H1 (cell line): ENCODE results near the gene DRC3. TPM values are rescaled to one million over a fixed set of nuclear protein-coding genes. Genes with fewer than 3 reads are reported as not detected.

Experiments
- CTCF ChIA-PET: fragments of 300-600 bp; sonication (Branson Sonifier 250); formaldehyde crosslinking; loops from one replicate; lab custom pipeline; 2021; ENCODE audit not compliant: partially characterized antibody; lab: Charles Lee
- POLR2A ChIA-PET: fragments of 300-600 bp; sonication (Branson Sonifier 250); formaldehyde crosslinking; loops from one replicate; lab custom pipeline; 2021; ENCODE audit warnings: inconsistent platforms; ENCODE audit not compliant: partially characterized antibody; lab: Charles Lee
- DNase-seq, 2 experiments: peaks; one replicate each; pipeline versions ENCODE4 v3.0.0 to v3.0.0-alpha.2; 2010 to 2022; ENCODE audit warnings: low spot score in 2 of 2, low read depth in 1 of 2, mixed read lengths in 1 of 2
- FAIRE-seq: peaks from 2 replicates; lab custom pipeline; 2011; peaks lifted over from hg19 to GRCh38; lab: Jason Lieb, UNC
- H2AFZ ChIP-seq: 2 replicates; pipeline ENCODE4 v1.8.1; 2012; ENCODE audit warnings: low read length, inconsistent platforms
- H2AK5ac ChIP-seq: 2 replicates; pipeline ENCODE4 v1.6.1; 2013; ENCODE audit warnings: low read depth, low read length
- H2BK120ac ChIP-seq: replicated peaks from 2 replicates; pipeline ENCODE3; 2013; ENCODE audit warnings: low read depth, low read length, inconsistent platforms
- H2BK12ac ChIP-seq: 2 replicates; pipeline ENCODE4 v1.6.1; 2013; ENCODE audit warnings: low read depth, low read length
- H2BK15ac ChIP-seq: 2 replicates; pipeline ENCODE4 v1.6.1; 2013; ENCODE audit warnings: low read length
- H2BK20ac ChIP-seq: 2 replicates; pipeline ENCODE4 v1.6.1; 2013; ENCODE audit warnings: low read length
- H2BK5ac ChIP-seq: 2 replicates; pipeline ENCODE4 v1.6.1; 2013; ENCODE audit warnings: low read depth, low read length
- H3K14ac ChIP-seq: 2 replicates; pipeline ENCODE4 v1.6.1; 2013; ENCODE audit warnings: inconsistent platforms; ENCODE audit not compliant: insufficient read length
- H3K18ac ChIP-seq: 2 replicates; pipeline ENCODE4 v1.6.1; 2013; ENCODE audit warnings: low read length; ENCODE audit errors: extremely low read depth
- H3K23ac ChIP-seq: 2 replicates; pipeline ENCODE4 v1.6.1; 2013; ENCODE audit warnings: inconsistent platforms; ENCODE audit not compliant: insufficient read length
- H3K23me2 ChIP-seq: 2 replicates; pipeline ENCODE4 v1.6.1; 2013; ENCODE audit warnings: low read depth, low read length
- H3K27ac ChIP-seq: 2 replicates; pipeline ENCODE4 v1.6.1; 2011; ENCODE audit warnings: low read depth, low read length, inconsistent platforms
- H3K27me3 ChIP-seq, 4 experiments: replicated peaks in 1 of 4; 1 replicate in 1 of 4; 2 replicates in 3 of 4; pipeline versions ENCODE4 v1.6.1 to v1.8.1; 2011 to 2013; ENCODE audit warnings: low read length in 3 of 4, mild to moderate bottlenecking in 3 of 4, inconsistent platforms in 2 of 4, mixed read lengths in 2 of 4, moderate library complexity in 1 of 4; ENCODE audit not compliant: control insufficient read depth in 3 of 4, insufficient read depth in 3 of 4; ENCODE audit errors: extremely low read depth in 1 of 4
- H3K36me3 ChIP-seq, 4 experiments: 2 replicates each; pipeline versions ENCODE4 v1.6.1 to v1.8.1; 2011 to 2013; ENCODE audit warnings: mild to moderate bottlenecking in 4 of 4, low read length in 3 of 4, moderate library complexity in 2 of 4, control low read depth in 1 of 4, inconsistent platforms in 1 of 4; ENCODE audit not compliant: insufficient read depth in 4 of 4, control insufficient read depth in 2 of 4
- H3K4ac ChIP-seq: replicated peaks from 2 replicates; pipeline ENCODE3; 2013; ENCODE audit warnings: low read length, low read depth, mixed read lengths, inconsistent platforms; ENCODE audit not compliant: insufficient read length
- H3K4me1 ChIP-seq, 4 experiments: replicated peaks in 1 of 4; 1 replicate in 1 of 4; 2 replicates in 3 of 4; pipeline versions ENCODE4 v1.6.1 to v1.8.1; 2011 to 2013; ENCODE audit warnings: low read length in 3 of 4, inconsistent platforms in 2 of 4, mixed read lengths in 1 of 4; ENCODE audit not compliant: insufficient read depth in 4 of 4, control insufficient read depth in 3 of 4
- H3K4me2 ChIP-seq, 2 experiments: 2 replicates each; pipeline versions ENCODE4 v1.6.1 to v1.8.1; 2011 to 2013; ENCODE audit warnings: low read depth in 2 of 2, low read length in 2 of 2, control low read depth in 1 of 2, inconsistent platforms in 1 of 2, mild to moderate bottlenecking in 1 of 2; ENCODE audit not compliant: insufficient read depth in 1 of 2
- H3K4me3 ChIP-seq, 4 experiments: fragments of 200-600, 300-600 bp in 1 of 4; sonication (generic), shearing (Covaris generic), sonication (Bioruptor Twin) in 1 of 4; 2 replicates each; pipeline versions ENCODE4 v1.5.1 to v1.8.1; 2011 to 2016; ENCODE audit warnings: low read length in 4 of 4, low read depth in 3 of 4, control low read depth in 2 of 4, inconsistent platforms in 2 of 4, mild to moderate bottlenecking in 2 of 4, mixed read lengths in 1 of 4, moderate library complexity in 1 of 4; ENCODE audit not compliant: insufficient read depth in 2 of 4; ENCODE audit errors: extremely low read depth in 1 of 4
- H3K56ac ChIP-seq: replicated peaks from 2 replicates; pipeline ENCODE3; 2013; ENCODE audit warnings: low read depth, mild to moderate bottlenecking, mixed read lengths, low read length, inconsistent platforms; ENCODE audit not compliant: insufficient read length
- H3K79me1 ChIP-seq: 2 replicates; pipeline ENCODE4 v1.6.1; 2013; ENCODE audit warnings: low read depth, low read length, control low read depth
- H3K79me2 ChIP-seq, 2 experiments: 2 replicates each; pipeline versions ENCODE4 v1.6.1 to v1.8.1; 2012 to 2013; ENCODE audit warnings: low read length in 2 of 2, mild to moderate bottlenecking in 2 of 2, inconsistent platforms in 1 of 2; ENCODE audit not compliant: insufficient read depth in 2 of 2, control insufficient read depth in 1 of 2
- H3K9ac ChIP-seq, 4 experiments: replicated peaks in 1 of 4; 1 replicate in 1 of 4; 2 replicates in 3 of 4; pipeline versions ENCODE4 v1.6.1 to v1.8.1; 2011 to 2013; ENCODE audit warnings: low read depth in 3 of 4, low read length in 3 of 4, control low read depth in 2 of 4, mild to moderate bottlenecking in 2 of 4, moderate library complexity in 2 of 4, inconsistent platforms in 1 of 4; ENCODE audit errors: extremely low read depth in 1 of 4
- H3K9me3 ChIP-seq, 2 experiments: 2 replicates each; pipeline versions ENCODE4 v1.6.1 to v1.8.1; 2012 to 2013; ENCODE audit warnings: mild to moderate bottlenecking in 2 of 2, moderate library complexity in 2 of 2, control low read depth in 1 of 2, inconsistent platforms in 1 of 2, low read depth in 1 of 2, low read length in 1 of 2, mixed read lengths in 1 of 2; ENCODE audit not compliant: insufficient read depth in 2 of 2
- H4K20me1 ChIP-seq, 2 experiments: replicated peaks in 1 of 2; 2 replicates each; pipeline versions ENCODE3 to v1.8.1; 2011 to 2013; ENCODE audit warnings: inconsistent platforms in 2 of 2, low read length in 2 of 2, mild to moderate bottlenecking in 1 of 2; ENCODE audit not compliant: insufficient read depth in 2 of 2, control insufficient read depth in 1 of 2
- H4K5ac ChIP-seq: 2 replicates; pipeline ENCODE4 v1.6.1; 2013; ENCODE audit warnings: low read length, low read depth, mixed read lengths, inconsistent platforms; ENCODE audit not compliant: insufficient read length
- H4K8ac ChIP-seq: 2 replicates; pipeline ENCODE4 v1.8.0; 2013; ENCODE audit warnings: mild to moderate bottlenecking, moderate library complexity, low read length, inconsistent platforms; ENCODE audit not compliant: insufficient read depth; ENCODE audit errors: extremely low read depth
- H4K91ac ChIP-seq: replicated peaks from 2 replicates; pipeline ENCODE3; 2013; ENCODE audit warnings: low read length, mixed read lengths, inconsistent platforms; ENCODE audit not compliant: insufficient read length
- BACH1 ChIP-seq: IDR thresholded peaks from 2 replicates; pipeline ENCODE4 v1.6.1; 2012; ENCODE audit warnings: low read length, improper control_type of control experiment
- EGR1 ChIP-seq: IDR thresholded peaks from 2 replicates; pipeline ENCODE4 v1.6.1; 2011; ENCODE audit warnings: low read depth, low read length, borderline replicate concordance
- GTF2F1 ChIP-seq: IDR thresholded peaks from 2 replicates; pipeline ENCODE4 v1.6.1; 2012; ENCODE audit warnings: low read depth, low read length, improper control_type of control experiment, borderline replicate concordance
- KDM4A ChIP-seq: IDR thresholded peaks from one replicate; pipeline ENCODE4 v1.7.1; 2012; ENCODE audit warnings: low read depth, mild to moderate bottlenecking, moderate library complexity, low read length, inconsistent platforms; ENCODE audit not compliant: severe bottlenecking
- MAFK ChIP-seq: IDR thresholded peaks from 2 replicates; pipeline ENCODE4 v1.6.1; 2012; ENCODE audit warnings: low read depth, mild to moderate bottlenecking, improper control_type of control experiment, low read length
- NANOG ChIP-seq: IDR thresholded peaks from 2 replicates; pipeline ENCODE4 v1.6.1; 2011; ENCODE audit warnings: low read length, low read depth, mild to moderate bottlenecking, inconsistent platforms; ENCODE audit not compliant: insufficient read depth, poor library complexity, severe bottlenecking
- POU5F1 ChIP-seq: IDR thresholded peaks from 2 replicates; pipeline ENCODE4 v1.6.1; 2011; ENCODE audit warnings: low read depth, mild to moderate bottlenecking, low read length, moderate library complexity
- RFX5 ChIP-seq: IDR thresholded peaks from 2 replicates; pipeline ENCODE4 v1.6.1; 2011; ENCODE audit warnings: low read depth, low read length, improper control_type of control experiment, borderline replicate concordance
- SIN3A ChIP-seq, 2 experiments: IDR thresholded peaks in 1 of 2; conservative IDR thresholded peaks in 1 of 2; 2 replicates each; pipeline ENCODE4 v1.6.1; 2011 to 2012; ENCODE audit warnings: low read length in 2 of 2, improper control_type of control experiment in 1 of 2, low read depth in 1 of 2, mild to moderate bottlenecking in 1 of 2
- SIX5 ChIP-seq: IDR thresholded peaks from 2 replicates; pipeline ENCODE4 v1.6.1; 2011; ENCODE audit warnings: mild to moderate bottlenecking, low read depth, low read length
- SP1 ChIP-seq: IDR thresholded peaks from 2 replicates; pipeline ENCODE4 v1.6.1; 2011; ENCODE audit warnings: low read depth, low read length
- SP2 ChIP-seq: IDR thresholded peaks from 2 replicates; pipeline ENCODE4 v1.6.1; 2012; ENCODE audit warnings: mild to moderate bottlenecking, low read length, inconsistent platforms
- YY1 ChIP-seq: IDR thresholded peaks from 2 replicates; pipeline ENCODE4 v1.6.1; 2011; ENCODE audit warnings: low read depth, mild to moderate bottlenecking, low read length
- WGBS, 2 experiments: shearing (Covaris generic) in 1 of 2; methylation state at CpG; one replicate each; pipeline versions ENCODE4 v1.1.6 to v1.1.7; 2013 to 2015; ENCODE audit warnings: low lambda C conversion rate in 2 of 2, mixed read lengths in 2 of 2, inconsistent platforms in 1 of 2, low coverage in 1 of 2, missing lambda C conversion rate in 1 of 2; ENCODE audit not compliant: insufficient replicate concordance in 2 of 2, insufficient coverage in 1 of 2, insufficient read length in 1 of 2; ENCODE audit errors: extremely low coverage in 1 of 2, missing lambda C conversion rate in 1 of 2; 5-methylcytosine and 5-hydroxymethylcytosine counted together
- polyA plus RNA-seq, 7 experiments: library from polyadenylated mRNA; depleted of rRNA in 3 of 7; stranded (reverse) in 5 of 7; unstranded in 2 of 7; fragments of >200 nt in 5 of 7; fragments of 200-250 nt in 2 of 7; gene quantifications; 1 replicate in 5 of 7; 2 replicates in 1 of 7; 4 replicates in 1 of 7; pipeline versions ENCODE4 v1.2.1 to v1.2.3, GENCODE V29; 2011 to 2013; ENCODE audit warnings: missing spikeins in 2 of 7, mixed read lengths in 2 of 7
- total RNA-seq: library from RNA; stranded (reverse); fragmentation: NEBNext Ultra II Directional; extraction: Animal tissue kit (Norgen Biotek cat#: 25700); gene quantifications from 2 replicates; pipeline ENCODE4 v1.2.1, GENCODE V29; 2021

The DRC3 gene
- total and polyA plus RNA-seq, 2 of the 8 experiments (the other 6 are each of a cell fraction or from before 2014, with no cell fraction given): 0.59 TPM; not detected in 1

DNA sequence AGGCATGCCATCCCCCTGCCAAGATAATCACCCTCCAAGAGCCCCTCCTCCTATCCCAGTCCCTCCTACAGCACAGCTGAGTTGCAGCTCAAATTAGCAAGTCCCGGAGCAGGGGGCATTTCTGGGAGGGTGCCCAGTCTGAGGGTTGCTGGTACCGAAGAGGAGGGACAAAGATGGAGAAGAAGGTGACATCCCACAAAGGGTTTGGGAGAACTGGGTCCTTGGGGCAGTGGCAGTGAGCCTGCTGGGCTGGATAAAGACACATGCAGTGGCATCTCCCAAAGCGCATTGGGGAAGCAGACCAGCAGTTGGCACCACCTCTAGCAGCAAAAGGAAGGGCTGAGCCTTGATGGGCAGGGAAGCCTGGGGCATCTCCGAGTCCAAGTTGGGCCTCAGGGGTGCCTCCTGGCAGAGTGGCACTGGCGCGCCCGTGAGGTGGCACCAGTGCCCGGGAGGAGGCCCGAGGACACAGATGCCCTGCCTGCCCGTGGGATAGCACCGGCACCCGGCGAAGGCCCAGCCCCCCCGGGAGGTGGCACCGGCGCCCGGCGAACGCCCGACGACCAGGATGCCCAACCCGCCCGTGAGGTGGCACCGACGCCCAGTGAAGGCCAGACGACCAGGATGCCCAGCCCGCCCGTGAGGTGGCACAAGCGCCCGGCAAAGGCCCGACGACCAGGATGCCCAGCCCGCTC is 1.1 kb upstream of the DRC3 start:
- FAIRE-seq: no peak
- H3K36me3 ChIP-seq: no peaks in the 10 kb centered on the region
- POLR2A ChIA-PET: interaction anchor here (0.8 kb wide), 1 partner anchor 134 kb away, joined by 3 read pairs; no protein-coding TSS in a partner anchor
- TF ChIP-seq GTF2F1: no peak
- no peak for TF ChIP-seq NANOG
- no peak for TF ChIP-seq RFX5
- no peak for TF ChIP-seq SIX5
- TF ChIP-seq YY1: no peak
- TF ChIP-seq SP1: no peak
- no peak for TF ChIP-seq EGR1
- TF ChIP-seq MAFK: no peak
- no peak for TF ChIP-seq KDM4A
- no peak for TF ChIP-seq POU5F1
- no peak for TF ChIP-seq SIN3A (conservative IDR thresholded peaks at IDR 0.05 in 1 of 2, IDR thresholded peaks at IDR 0.05 in 1 of 2; ENCODE audit: low read depth in 1 of 2, low read length in 2 of 2)
- TF ChIP-seq BACH1: no peak
- TF ChIP-seq SP2: no peak

More for the DNA sequence above, 1.1 kb upstream of the DRC3 start:
- Histone ChIP-seq H3K27ac (no peak overlapping the region), H4K91ac (no peak overlapping the region), H2BK20ac (no peak overlapping the region), H2BK15ac (no peak overlapping the region), H3K23me2 (peaks cover 5% of the 10 kb centered on the region; the same call in 1 of the 2 replicates), H3K4me2 (peak overlapping the region; percentile 52 to 83), H4K20me1 (no peaks in the 10 kb centered on the region), H3K4ac (no peak overlapping the region), H3K23ac (no peak overlapping the region), H3K27me3 (no peaks in the 10 kb centered on the region), H3K79me1 (no peaks in the 10 kb centered on the region; the same call in 1 of the 2 replicates), H2BK12ac (no peak overlapping the region), H4K5ac (no peak overlapping the region), H3K79me2 (no peaks in the 10 kb centered on the region), H3K56ac (no peak overlapping the region), H4K8ac (no peak overlapping the region; the same call in 1 of the 2 replicates), H3K14ac (no peak overlapping the region), H2AK5ac (no peak overlapping the region), H2BK5ac (no peak overlapping the region), H2BK120ac (no peak overlapping the region), H3K9me3 (no peaks in the 10 kb centered on the region), H3K4me1 (peaks cover 0 to 5% (median 2%) of the 10 kb centered on the region in 4 experiments; a peak in 2 of 7 replicates), H3K4me3 (peak overlapping the region; percentile 53 to 70 (median 60)), H2AFZ (no peak overlapping the region), H3K18ac (no peak overlapping the region), H3K9ac (no peak overlapping the region; a peak in 1 of 7 replicates)
- DNase-seq: no peak
- CTCF ChIA-PET: interaction anchor here (0.8 to 2.1 kb wide), 8 partner anchors 12 to 82 kb away, joined by 3 to 5 read pairs (median 4); no protein-coding TSS in a partner anchor
- WGBS, 2 experiments: 27% methylated on average over 33 of the region's 33 CpGs; no CpG with 5 or more reads in 1 of the 2 experiments
